DLD1 (cell line): ENCODE data around the gene METTL26.

Source experiments
- in situ Hi-C: cut with HindIII; loops from 2 replicates; pipeline ENCODE4 v1.10.0; 2017; ENCODE audit warnings: low sequenced_read_pairs

METTL26 gene

DNA sequence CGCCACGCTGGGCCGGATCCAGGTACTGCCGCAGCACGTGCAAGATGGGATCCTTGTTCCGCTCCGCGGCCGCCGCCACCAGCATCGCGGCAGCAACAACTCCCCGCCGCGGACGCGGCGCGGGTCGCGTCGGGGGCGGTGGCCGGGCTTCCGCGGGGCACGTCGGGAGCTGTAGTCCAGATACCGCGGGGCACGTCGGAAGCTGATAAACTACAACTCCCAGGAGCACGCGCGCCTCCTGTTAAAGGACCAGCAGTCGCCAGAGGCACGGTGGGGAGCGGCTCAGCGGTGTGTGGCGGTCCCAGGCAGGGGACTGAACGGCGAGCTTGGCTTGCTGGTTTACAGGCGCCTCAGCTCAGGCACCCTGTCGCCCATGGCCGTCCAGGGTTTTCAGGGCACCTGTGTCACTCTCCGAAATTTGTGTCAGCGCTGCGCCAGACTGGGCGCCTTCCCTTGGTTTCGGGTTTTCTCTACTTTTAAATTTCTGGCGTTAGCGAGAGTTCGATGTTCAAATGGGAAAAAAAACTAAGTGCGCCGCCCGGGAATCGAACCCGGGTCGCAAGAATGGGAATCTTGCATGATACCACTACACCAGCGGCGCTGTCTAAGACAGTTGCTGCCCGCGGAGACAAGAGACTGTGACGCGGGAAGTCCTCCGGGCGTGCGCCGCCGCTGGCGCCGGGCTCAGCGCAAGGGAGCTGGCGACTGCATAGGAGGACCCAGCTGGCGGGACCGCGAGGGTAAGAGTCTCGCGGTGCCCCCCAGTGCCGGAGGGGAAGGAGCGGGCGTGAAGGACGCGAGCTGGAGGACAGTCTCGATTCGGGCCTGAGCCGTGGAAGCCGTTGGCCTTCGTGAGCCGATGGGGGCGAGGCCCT is at the start of gene METTL26:
Gene METTL26 (minus strand): TSS at position 100 of the 875 bp plus-strand sequence. CDS start 15 bp downstream, at position 85.
- in situ Hi-C loops, result no loop called here

DNA sequence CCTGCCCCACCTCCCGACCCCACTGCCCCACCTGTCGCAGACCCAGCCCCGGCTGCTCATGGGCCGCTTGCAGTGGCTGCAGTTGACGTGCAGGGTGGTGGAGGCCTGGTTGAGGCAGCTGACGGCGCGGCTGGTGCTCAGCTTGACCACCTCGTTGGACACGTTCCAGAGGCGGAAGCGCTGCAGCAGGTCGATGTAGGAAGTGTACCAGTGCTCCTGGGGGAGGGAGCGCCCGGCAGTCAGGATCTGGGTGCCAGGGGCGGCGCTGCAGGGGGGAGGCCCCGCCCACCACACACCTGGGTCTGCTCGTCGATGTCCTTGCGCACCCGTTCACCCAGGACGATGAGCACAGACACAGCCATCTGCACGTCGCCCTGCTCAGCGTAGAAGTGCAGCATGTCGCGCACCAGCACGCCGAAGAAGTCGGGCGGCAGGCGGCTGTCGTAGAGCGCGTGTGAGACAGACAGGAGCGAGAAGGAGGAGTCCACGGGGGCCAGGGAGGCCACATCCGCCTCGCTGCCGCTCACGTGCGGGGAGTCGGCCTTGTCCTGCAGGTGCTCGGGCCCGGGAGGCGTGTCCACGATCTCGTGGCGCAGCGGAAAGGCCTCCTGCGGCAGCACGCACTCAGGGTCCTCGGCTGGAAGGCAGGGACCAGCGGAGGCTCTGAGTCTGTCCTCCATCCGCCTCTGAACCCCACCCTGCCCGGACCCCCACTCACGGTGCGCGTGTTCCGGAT is 49.0 kb upstream of the METTL26 start:
- in situ Hi-C loops, result no loop called here

DNA sequence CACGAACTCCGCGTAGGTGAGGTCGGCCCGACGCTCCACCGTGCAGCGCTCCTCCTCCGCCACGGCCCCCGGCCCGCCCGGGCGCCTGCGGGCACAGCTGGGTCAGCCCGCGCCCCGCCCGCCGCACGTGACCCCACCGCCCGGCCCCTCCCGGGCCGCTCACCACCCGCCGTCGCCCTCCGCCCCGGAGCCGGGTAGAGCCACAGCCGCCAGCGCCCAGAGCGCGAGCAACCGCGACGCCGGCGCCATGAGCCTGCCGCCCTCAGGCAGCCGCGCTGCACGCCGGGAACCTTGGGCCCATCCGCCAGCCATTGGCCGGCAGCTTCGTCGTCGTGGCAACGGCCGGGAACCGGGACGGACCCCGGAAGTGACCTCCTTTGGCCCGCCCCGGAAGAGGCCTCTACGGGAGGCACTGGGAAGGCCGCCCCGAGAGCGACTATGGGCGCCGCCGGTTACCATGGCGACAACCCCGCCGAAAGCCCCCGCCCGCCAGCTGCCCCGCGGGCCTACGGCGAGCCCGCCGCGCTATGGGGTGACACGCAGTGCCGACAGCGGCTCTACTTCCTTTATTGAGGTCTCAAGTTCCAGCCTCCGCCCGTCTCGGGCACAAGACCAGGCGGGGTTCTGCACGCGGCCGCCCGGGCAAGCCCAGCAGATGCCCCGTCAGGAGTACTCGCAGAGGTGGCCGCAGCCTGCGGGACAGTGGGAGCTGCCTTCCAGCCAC is 48.1 kb upstream of the METTL26 start, which contains the start of gene JMJD8:
Gene JMJD8 (minus strand): TSS at position 264 of the 724 bp plus-strand sequence. CDS start 15 bp downstream, at position 249.
- in situ Hi-C loops, result no loop called here

DNA sequence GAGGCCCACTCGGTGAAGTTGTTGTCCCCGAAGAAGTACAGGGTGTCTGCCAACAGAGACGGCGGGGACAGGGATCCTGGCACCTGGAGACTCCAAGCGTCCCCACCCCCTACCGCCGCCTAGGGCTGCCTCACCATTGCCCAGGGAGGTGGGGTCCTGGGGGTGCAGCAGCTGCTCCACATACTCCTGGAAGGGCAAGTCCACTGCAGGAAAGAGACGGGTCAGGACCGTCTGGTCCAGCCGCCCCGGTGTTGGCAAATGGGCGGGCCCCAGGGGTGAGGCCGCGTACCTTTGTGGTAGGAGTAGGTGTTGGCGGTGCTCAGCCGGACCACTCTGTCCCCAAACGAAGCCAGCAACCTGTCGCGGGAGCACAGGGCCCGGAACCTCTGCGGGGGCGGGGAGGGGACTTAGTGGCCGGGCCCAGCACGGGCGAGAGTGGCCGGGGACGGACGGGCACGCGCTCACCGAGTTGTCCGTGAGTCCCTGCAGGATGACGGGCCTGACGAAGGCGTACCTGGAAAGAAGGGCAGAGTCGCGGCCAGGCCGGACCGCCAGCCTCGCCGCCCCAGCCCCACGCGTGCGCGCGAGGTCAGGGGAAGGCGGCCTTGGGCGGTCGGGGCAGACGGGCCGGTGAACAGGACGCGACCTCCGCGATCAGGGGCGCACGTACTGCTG is 47.4 kb upstream of the METTL26 start:
- in situ Hi-C loops, result no loop called here

DNA sequence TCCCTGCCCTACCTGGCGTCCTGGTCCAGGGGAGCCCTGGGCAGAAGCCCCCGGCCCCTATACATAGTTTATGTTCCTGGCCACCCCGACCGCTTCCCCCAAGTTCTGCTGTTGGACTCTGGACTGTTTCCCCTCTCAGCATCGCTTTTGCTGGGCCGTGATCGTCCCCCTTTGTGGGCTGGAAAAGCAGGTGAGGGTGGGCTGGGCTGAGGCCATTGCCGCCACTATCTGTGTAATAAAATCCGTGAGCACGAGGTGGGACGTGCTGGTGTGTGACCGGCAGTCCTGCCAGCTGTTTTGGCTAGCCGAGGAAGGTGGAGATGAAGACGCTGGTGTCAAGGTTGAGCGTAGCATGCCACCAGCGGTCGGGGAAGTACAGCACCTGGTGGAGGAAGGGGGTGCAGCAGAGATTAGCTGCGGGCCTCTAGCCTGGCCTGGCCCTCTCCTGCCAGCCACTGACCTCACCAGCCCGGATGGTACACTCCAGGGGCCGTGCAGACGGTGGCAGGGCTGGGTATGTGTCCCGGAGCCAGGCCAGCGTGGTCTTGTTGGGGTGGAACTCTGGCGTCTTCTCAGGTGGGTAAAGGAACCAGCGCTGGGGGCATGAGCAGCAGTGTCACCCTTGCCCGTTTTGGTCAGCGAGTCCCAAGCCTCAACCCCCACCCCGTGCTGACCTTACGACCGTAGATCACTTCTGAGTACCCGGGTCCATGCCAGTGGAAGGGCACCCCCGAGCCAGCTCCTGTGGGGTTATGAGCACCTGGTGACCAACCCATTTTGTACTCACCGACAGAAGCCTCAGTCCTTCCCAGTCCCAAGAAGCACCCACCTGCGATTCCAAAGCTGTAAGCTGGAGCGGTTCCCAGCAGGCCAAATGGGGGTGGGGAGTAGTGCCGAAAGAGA is 46.6 kb upstream of the METTL26 start:
- in situ Hi-C loops, result no loop called here

DNA sequence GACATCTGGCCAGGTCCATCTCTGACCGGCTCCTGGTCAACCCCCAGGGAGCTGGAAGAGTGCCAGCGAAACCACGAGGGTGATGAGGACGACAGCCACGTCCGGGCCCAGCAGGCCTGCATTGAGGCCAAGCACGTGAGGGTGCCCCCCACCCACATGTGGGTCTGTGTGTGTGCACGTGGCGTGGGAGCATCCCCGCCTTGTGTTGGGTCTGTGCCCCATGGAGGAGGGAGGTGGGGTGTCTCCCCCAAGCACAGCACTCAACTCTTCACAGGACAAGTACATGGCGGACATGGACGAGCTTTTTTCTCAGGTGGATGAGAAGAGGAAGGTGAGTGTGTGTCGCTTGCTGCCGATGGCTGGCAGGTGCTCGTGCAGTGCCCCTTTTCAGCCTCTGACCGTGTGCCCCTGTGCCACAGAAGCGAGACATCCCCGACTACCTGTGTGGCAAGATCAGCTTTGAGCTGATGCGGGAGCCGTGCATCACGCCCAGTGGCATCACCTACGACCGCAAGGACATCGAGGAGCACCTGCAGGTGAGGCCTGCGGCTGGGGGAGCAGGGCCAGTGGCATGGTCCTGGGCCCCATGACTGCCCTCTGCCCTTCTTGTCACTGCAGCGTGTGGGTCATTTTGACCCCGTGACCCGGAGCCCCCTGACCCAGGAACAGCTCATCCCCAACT is 45.8 kb upstream of the METTL26 start:
- in situ Hi-C loops, result no loop called here

DNA sequence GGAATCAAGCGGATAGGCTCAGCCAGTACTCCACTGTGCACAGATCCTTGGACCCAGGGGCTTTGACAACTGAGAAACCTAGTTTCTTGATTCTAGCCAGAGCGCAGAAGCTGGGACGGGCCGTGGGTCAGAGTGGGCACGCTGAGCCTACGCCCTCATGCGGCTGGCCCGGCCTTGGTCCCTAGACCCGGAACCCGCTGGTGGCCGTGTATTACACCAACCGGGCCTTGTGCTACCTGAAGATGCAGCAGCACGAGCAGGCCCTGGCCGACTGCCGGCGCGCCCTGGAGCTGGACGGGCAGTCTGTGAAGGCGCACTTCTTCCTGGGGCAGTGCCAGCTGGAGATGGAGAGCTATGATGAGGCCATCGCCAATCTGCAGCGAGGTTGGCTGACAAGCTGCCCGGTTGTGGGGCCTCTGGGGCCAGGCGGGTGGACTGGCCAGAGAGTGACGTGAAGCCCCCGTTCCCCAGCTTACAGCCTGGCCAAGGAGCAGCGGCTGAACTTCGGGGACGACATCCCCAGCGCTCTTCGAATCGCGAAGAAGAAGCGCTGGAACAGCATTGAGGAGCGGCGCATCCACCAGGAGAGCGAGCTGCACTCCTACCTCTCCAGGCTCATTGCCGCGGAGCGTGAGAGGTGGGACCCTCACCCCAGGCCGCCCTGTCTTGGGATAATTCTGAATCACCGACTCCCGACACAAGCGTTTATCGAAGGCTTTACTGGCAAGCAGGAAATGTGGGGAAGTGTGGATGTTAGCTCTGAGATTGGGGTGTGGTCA is 45.1 kb upstream of the METTL26 start:
- in situ Hi-C loops, result no loop called here

DNA sequence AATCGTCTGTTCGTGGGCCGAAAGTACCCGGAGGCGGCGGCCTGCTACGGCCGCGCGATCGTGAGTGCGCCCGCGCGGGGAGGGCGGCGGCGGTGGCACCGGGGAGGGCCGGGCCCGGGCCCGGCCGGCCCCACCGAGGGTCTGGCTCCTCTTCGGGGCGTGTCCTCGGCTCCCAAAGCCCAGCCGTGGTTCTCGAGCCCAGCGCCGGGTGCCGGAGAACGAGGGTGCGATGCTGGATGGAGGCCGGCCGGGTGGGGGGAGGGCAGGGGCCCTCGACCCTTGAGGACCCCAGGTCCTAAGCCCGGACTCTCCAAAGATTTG is 44.5 kb upstream of the METTL26 start:
- in situ Hi-C loops, result no loop called here

DNA sequence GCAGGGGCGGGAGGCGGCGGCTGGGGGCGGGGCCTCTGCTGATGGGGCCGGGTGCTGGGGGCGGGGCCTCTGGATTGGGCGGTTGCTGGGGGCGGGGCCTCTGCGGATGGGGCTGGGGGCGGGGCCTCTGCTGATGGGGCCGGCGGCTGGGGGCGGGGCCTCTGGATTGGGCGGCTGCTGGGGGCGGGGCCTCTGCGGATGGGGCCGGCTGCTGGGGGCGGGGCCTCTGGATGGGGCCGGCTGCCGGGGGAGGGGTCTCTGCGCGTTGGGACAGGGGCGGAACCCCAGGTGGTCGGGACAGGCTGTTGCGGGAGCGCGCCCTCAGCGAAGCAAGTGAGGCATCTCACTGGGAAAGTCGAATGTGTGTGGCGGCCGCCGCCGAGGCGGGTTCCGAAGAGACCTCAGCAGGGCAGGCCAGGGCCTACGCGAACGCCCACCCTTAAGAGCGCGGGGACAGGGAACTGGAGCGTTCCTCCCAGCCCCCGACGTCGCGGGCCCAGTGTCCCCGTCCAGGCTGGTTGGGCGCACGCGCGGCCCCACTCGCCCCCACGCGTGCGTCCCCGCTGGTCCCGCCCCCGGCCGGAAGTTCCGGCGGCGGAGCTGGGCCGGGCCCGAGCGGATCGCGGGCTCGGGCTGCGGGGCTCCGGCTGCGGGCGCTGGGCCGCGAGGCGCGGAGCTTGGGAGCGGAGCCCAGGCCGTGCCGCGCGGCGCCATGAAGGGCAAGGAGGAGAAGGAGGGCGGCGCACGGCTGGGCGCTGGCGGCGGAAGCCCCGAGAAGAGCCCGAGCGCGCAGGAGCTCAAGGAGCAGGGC is 43.9 kb upstream of the METTL26 start, which contains the start of gene STUB1:
Gene STUB1 (plus strand): TSS at position 597 of the 811 bp plus-strand sequence. CDS start 116 bp downstream, at position 713.
- in situ Hi-C loops, result no loop called here

DNA sequence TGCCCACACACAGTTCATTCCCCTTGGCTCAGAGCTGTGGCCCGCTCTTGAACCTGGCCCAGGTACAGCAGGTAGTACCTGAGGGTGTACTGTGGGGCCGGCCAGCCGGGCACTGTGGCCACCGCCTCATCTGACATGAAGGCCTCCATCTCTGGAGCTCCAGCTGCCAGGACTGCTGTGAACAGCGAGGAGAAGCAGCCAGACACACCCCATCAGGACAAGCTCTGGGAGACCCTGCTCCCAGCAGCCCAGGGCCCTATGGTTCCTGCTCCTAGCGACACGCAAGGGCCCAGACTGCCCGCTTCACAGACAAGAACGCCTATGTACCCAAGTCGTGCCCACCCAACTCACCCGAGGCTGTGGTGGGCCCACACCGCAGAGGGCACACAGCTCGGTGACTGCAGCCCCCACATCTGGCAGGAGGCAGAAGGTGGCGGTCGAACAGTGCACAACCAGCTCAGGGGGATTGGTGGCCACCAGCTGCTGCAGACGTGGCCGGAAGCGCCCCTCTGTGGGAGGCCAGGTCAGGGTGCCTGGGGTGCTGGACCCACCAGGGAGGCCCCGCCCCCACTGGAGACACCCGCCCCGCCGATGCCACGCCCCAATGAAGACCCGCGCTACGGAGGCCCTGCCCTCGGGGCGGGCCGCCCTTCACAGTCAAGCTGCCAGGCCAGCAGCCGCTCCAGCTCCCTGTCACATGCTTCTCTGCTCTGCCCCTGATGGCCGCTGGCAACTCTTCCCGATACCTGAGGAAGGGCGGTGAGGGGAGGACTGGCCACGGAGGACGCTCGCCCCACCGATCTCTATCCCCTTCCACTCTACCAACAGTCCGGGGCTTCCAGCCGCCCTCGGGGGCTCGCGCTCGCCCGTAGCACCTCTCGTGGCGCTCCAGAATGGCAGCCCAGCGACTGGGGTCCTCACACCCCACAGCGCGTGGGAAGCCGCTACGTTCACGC is 43.0 kb upstream of the METTL26 start:
- in situ Hi-C loops, result no loop called here

DNA sequence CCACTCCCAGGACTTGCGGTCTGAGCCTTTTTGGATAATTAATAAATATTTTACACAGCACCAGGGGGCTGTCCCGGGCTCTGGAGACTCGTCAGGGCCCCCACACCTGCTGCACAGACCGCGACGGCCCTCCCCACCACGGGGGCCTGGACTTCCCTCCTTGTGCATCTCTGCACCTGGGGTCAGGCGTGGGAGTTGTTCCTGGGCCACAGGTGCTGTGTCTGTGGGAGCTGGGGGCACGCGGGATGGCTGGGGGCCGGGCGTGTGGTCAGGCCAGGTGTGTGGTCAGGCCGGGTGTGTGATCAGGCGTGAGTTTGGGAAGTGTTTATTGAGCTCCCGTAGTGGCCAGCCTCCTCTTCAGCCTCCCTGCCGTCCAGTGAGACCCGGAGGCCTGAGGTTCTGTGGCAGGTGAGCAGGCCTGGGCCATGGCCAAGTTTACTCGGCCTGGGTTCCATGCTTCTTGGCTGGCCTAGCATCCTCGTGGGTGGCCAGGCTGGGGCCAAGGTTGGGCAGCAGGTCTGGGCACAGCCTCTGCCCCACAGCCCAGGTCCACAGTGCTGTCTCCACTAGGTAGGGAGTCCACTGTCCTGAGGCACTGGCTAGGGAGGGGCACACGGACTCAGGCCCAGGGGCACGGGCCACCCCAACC is 42.2 kb upstream of the METTL26 start:
- in situ Hi-C loops, result no loop called here

DNA sequence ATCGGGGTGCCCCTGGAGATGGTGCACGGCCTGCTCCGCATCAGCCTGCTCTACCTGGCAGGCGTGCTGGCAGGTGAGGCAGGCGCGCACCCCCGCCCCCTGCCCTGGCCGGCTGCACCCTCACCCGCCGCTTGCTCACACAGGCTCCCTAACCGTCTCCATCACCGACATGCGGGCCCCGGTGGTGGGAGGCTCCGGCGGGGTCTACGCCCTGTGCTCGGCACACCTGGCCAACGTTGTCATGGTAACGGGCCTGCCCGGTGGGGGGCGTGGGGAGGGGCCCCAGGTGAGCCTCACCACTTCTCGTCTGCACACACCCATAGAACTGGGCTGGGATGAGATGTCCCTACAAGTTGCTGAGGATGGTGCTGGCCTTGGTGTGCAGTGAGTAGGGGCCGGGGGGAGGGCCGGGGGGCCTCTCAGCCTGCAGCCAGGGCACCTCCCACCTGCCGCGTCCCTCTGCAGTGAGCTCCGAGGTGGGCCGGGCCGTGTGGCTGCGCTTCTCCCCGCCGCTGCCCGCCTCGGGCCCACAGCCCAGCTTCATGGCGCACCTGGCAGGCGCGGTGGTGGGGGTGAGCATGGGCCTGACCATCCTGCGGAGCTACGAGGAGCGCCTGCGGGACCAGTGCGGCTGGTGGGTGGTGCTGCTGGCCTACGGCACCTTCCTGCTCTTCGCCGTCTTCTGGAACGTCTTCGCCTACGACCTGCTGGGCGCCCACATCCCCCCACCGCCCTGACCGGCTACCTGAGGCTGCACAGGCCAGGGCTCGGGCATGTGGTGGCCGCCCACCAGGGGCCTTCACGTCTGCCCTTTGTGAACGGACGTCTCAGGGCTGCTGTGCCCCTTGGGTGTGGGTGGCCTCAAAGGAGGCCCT is 41.4 kb upstream of the METTL26 start:
- in situ Hi-C loops, result no loop called here

DNA sequence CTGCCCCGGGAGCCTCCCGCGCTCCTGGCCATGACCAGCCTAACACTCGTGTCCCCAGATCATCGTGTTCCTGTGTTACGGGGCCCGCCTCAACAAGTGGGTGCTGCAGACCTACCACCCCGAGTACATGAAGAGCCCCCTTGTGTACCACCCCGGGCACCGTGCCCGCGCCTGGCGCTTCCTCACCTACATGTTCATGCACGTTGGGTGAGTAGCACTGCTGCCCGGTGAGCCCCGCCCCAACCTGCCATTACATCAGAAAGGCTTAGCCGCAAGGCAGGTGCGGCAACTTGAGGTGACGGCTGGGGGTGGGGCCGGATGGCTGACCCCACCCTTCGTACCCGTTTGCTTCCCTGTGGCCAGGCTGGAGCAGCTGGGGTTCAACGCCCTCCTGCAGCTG is 40.8 kb upstream of the METTL26 start:
- in situ Hi-C loops, result no loop called here

DNA sequence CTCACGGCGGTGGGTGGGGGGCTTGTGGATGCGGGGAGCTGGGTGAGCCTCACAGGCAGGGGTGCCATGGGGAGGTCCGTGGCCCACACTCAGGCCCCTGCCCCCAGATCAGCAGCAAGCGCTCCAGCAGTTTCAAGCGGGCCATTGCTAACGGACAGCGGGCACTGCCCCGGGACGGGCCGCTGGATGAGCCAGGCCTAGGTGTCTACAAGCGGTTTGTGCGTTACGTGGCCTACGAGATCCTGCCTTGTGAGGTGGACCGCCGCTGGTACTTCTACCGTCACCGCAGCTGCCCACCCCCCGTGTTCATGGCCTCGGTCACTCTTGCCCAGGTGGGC is 40.4 kb upstream of the METTL26 start:
- in situ Hi-C loops, result no loop called here

DNA sequence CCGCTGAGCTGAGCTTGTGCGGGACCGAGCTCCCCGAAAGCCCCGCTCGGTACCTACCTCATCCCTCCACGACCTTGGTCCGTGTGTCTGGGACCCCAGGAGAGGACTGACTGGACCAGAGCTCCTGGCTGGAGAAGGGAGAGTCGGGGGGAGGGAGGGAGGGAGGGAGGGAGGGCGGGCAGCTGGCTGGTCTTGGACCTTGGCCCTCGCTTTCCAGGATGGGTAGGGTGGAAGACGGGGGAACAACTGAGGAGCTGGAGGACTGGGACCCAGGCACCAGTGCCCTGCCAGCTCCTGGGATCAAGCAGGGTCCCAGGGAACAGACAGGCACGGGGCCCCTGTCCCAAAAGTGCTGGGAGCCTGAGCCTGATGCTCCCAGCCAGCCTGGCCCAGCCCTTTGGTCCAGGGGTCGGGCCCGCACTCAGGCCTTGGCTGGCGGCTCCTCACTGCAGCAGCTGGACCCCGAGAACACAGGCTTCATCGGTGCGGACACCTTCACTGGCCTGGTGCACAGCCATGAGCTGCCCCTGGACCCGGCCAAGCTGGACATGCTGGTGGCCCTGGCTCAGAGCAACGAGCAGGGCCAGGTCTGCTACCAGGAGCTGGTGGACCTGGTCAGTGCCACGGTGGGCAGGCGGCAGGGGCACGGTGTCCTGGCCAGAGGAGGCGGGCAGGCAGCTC is 39.9 kb upstream of the METTL26 start:
- in situ Hi-C loops, result no loop called here
